Stimulated activated CD4-positive, alpha-beta T cell treated with anti-CD3 and anti-CD28 coated beads, Interleukin-4, amount 100 ng/mL, for 48 hours (primary cell): ENCODE data around the gene DES.

Experiments
- DNase-seq, 2 donors: peaks; one replicate each; pipeline ENCODE4 v3.0.0-alpha.2; 2020; ENCODE audit warnings: low read depth in 2 of 2

DES gene

DNA sequence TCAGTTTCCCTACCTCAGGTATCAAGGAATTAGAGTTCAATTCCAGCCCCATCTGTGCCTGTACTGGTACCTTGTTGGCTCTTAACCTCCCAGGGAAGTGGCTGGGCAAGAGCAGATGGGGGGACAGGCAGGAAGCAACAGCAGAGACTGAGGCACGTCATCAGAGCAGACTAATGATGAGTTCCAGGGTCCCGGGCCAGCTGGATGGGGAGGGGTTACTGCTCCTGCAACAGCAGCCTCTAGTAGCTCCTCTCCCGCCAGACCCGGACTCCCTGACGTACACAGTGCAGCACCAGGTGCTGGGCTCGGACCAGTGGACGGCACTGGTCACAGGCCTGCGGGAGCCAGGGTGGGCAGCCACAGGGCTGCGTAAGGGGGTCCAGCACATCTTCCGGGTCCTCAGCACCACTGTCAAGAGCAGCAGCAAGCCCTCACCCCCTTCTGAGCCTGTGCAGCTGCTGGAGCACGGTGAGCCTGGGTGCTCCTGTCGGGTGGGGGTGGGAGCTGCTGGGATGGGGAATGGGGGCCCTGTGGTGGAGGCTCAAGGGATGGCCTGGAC, 54.5 kb downstream of the DES start:
- DNase-seq: no peak

DNA sequence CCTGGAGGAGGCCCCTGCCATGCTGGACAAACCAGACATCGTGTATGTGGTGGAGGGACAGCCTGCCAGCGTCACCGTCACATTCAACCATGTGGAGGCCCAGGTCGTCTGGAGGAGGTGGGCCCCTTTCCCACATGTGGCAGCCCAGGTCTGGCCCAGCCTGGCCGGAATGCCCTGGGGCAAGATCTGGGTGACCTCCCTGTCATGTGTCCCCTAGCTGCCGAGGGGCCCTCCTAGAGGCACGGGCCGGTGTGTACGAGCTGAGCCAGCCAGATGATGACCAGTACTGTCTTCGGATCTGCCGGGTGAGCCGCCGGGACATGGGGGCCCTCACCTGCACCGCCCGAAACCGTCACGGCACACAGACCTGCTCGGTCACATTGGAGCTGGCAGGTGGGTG, 55.3 kb downstream of the DES start:
- no peak for DNase-seq

DNA sequence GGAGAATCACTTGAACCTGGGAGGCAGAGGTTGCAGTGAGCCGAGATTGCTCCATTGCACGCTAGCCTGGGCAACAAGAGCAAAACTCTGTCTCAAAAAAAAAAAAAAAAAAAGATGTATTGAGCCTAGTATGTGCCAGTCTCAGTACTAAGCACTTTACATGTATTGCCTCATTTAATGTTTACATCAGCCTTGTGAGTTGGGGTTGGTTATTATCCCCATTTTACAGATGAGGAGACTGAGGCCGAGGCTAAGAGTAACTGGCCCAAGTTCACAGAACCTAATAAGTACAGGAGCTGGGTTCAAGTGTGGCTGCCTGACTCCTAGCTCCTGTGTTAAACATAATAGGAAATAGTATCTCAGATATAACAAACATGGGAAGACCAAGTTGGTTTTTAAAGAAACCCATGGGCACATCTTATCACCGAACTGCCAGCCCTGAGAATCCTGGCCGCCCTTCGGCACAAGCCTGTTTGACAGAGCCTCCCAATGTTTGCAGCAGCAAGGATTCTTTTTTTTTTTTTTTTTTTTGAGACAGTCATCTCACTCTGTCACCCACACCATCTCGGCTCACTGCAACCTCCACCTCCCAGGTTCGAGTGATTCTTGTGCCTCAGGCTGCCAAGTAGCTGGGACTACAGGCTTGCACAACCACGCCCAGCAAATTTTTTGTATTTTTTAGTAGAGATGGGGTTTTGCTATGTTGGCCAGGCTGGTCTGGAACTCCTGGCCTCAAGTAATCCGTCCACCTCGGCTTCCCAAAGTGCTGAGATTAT, 56.3 kb downstream of the DES start:
- DNase-seq: no peak

DNA sequence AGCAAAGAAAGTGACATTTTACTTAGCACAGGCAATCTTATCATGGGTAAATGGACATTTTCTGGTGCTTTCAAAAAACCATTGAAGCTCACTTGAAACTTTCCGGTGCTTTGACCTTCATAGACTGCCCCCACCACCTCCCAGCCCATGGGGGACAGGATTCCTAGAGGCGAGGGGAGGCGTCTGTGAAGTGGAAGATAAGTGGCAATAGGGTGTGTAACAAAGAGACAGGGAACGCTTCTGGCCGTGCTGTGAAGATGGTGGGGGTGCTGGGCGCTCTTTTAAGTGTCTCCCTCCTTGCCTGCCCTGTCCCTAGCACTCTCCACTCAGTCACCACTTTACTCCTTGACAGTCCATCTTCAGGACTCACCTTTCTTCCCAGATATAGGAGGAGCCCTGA, 57.1 kb downstream of the DES start:
- DNase-seq: no peak

GRCh38 chr2:219475697-219476651, 57.8 kb downstream of the DES start:
- peak; percentile 62 to 67 for DNase-seq
